ENCODE data around the gene USP3.
"Not testable (repeated sequence)": the region's sequence is repeated elsewhere in the genome, so short reads cannot be mapped to it uniquely, and the experiment has no call there.

Gene USP3

GRCh38 chr15:63476229-63476632 lies 28.2 kb upstream of the USP3 start:
- DNase-seq = no peak

- no peak for DNase-seq
These were observed 26.1 kb upstream of the USP3 start for GRCh38 chr15:63478243-63478642.

GRCh38 chr15:63480441-63480821 lies 24.0 kb upstream of the USP3 start:
- DNase-seq = no peak

- no peak for DNase-seq
These were observed 23.1 kb upstream of the USP3 start for GRCh38 chr15:63481105-63481810.

GRCh38 chr15:63482874-63483323 lies 21.5 kb upstream of the USP3 start:
- no peak for DNase-seq

GRCh38 chr15:63483521-63484371 lies 20.6 kb upstream of the USP3 start:
- no peak for DNase-seq

GRCh38 chr15:63484433-63485186 lies 19.8 kb upstream of the USP3 start:
- DNase-seq = no peak

GRCh38 chr15:63487076-63487757 lies 17.2 kb upstream of the USP3 start:
- DNase-seq = peak; percentile 27

- DNase-seq = not testable (repeated sequence)
These were observed 16.5 kb upstream of the USP3 start for GRCh38 chr15:63487758-63488397.

- DNase-seq = no peak
These were observed 15.9 kb upstream of the USP3 start for GRCh38 chr15:63488398-63488960.

GRCh38 chr15:63489352-63489751 lies 15.0 kb upstream of the USP3 start:
- no peak for DNase-seq

- DNase-seq = peak; percentile 46
These were observed 13.9 kb upstream of the USP3 start for GRCh38 chr15:63490345-63491034.

GRCh38 chr15:63491116-63491827 lies 13.1 kb upstream of the USP3 start:
- no peak for DNase-seq

GRCh38 chr15:63491979-63492378 lies 12.4 kb upstream of the USP3 start:
- DNase-seq = no peak

- DNase-seq = no peak
These were observed 11.8 kb upstream of the USP3 start for GRCh38 chr15:63492541-63493077.

- no peak for DNase-seq
These were observed 11.0 kb upstream of the USP3 start for GRCh38 chr15:63493436-63493835.

- DNase-seq = no peak
These were observed 10.0 kb upstream of the USP3 start for GRCh38 chr15:63494408-63494807.

- DNase-seq = no peak
These were observed 9.1 kb upstream of the USP3 start for GRCh38 chr15:63495343-63495742.

GRCh38 chr15:63495780-63496488 lies 8.5 kb upstream of the USP3 start:
- no peak for DNase-seq
